Left lung (tissue), 10 donors: ENCODE measurements around the gene SAMD4B. TPM values are rescaled to one million over a fixed set of nuclear protein-coding genes. Genes with fewer than 3 reads are reported as not detected.
"Not testable (repeated sequence)": the region's sequence is repeated elsewhere in the genome, so short reads cannot be mapped to it uniquely, and the experiment has no call there.

Experiments
- ATAC-seq: fragments of 200-7000 bp; cut with Tn5 transposase; one replicate; pipeline ENCODE4 v1.9.1; 2020; ENCODE audit warnings: moderate library complexity
- DNase-seq, 4 donors: peaks; one replicate each; pipeline ENCODE4 v3.0.0-alpha.2; 2013 to 2020
- H3K27ac ChIP-seq, 2 donors: fragments of 200-600 bp; sonication (generic) in 1 of 2; one replicate each; pipeline versions ENCODE4 v1.5.0 to v1.8.0; 2020 to 2021
- H3K27me3 ChIP-seq, 2 donors: fragments of 200-600 bp; sonication (generic) in 1 of 2; one replicate each; pipeline versions ENCODE4 v1.5.0 to v1.8.0; 2020 to 2021
- H3K36me3 ChIP-seq, 2 donors: fragments of 200-600 bp; sonication (generic) in 1 of 2; one replicate each; pipeline versions ENCODE4 v1.5.0 to v1.8.0; 2020 to 2021
- H3K4me1 ChIP-seq, 2 donors: fragments of 200-600 bp; one replicate each; pipeline ENCODE4 v1.8.0; 2021
- H3K4me3 ChIP-seq, 2 donors: fragments of 200-600 bp; sonication (generic) in 1 of 2; one replicate each; pipeline versions ENCODE4 v1.5.0 to v1.8.0; 2020 to 2021; ENCODE audit warnings: mild to moderate bottlenecking in 1 of 2
- H3K9me3 ChIP-seq, 2 donors: fragments of 200-600 bp; sonication (generic) in 1 of 2; one replicate each; pipeline versions ENCODE4 v1.5.0 to v1.8.0; 2020 to 2021
- CTCF ChIP-seq, 2 donors: fragments of 200-600 bp; sonication (generic) in 1 of 2; IDR thresholded peaks; one replicate each; pipeline versions ENCODE4 v1.5.0 to v1.8.0; 2021; ENCODE audit warnings: antibody characterized with exemption in 2 of 2
- intact Hi-C, 2 donors: fragments of 100-400 bp; cut with DNase I; formaldehyde crosslinking; loops; one replicate each; pipeline versions ENCODE4 v1.11.2 to v1.14.2; 2022
- polyA plus RNA-seq, 6 donors: library from polyadenylated mRNA; unstranded; fragments of 120-200 nt; gene quantifications; one replicate each; pipeline ENCODE4 v1.2.1, GENCODE V29; 2013; ENCODE audit not compliant: insufficient read length in 6 of 6
- total RNA-seq, 2 donors: library from RNA; stranded (reverse); fragmentation: NEBNext Ultra II Directional; extraction: Animal tissue kit (Norgen Biotek cat#: 25700); gene quantifications; one replicate each; pipeline ENCODE4 v1.2.1, GENCODE V29; 2021
- donor health status: DM: no; HTN: yes; CAD: no.
- donor health status: DM: no; HTN: no; CAD: no.

Gene SAMD4B
- total and polyA plus RNA-seq, 8 donors = 74.1 to 127 (median 107) TPM

DNA sequence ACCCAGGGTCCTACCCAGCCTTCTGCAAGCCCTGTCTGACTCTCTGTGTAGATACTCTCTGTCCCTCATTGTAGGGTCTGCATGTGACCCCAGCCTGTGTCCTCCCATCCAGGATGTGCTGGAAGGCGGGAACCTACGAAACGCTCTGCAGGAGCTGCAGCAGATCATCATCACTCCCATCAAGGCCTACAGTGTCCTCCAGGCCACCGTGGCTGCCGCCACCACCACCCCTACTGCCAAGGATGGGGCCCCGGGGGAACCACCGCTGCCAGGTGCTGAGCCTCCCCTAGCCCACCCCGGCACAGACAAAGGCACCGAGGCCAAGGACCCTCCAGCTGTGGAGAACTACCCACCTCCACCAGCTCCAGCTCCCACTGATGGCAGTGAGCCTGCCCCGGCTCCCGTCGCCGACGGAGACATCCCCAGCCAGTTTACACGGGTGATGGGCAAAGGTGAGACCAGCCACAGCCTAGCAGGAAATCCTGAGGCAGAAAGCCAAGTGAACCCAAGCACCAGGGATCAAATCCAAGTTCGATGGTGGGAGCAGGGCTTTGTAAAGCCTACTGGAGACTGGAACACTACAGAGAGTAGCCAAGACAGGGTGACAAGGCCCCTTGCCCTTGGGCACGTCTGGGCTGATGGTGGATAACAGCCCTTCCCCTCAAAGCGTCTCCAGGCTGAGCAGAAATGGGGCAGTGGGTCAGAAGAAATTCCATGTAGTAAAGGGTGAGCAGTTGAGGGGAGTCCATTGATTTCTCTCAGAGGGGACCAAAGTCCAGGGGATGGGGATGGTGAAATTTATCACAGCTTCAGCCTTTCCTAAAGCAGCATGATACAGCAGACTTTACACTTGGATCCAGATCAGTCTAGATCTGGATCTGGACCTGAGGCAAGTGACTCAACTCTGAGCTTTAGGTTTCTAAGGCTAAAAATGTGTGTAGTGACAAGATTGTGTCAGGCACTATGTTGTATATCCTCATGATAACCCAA is 35.4 kb downstream of the SAMD4B start:
- peaks cover 5 to 11% of the 10 kb centered on the region in 2 donors for H3K4me1 ChIP-seq
- ATAC-seq (no peak), DNase-seq (no peak)
- intact Hi-C loops = no loop called here
- H3K4me3 ChIP-seq = no peak overlapping the region
- no peak overlapping the region for H3K27ac ChIP-seq
- H3K36me3 ChIP-seq = peaks cover 0 to 100% of the 10 kb centered on the region in 2 donors
- no peaks in the 10 kb centered on the region for H3K27me3 ChIP-seq
- H3K9me3 ChIP-seq = no peaks in the 10 kb centered on the region
- no peak for TF ChIP-seq CTCF (IDR thresholded peaks at IDR 0.05)

DNA sequence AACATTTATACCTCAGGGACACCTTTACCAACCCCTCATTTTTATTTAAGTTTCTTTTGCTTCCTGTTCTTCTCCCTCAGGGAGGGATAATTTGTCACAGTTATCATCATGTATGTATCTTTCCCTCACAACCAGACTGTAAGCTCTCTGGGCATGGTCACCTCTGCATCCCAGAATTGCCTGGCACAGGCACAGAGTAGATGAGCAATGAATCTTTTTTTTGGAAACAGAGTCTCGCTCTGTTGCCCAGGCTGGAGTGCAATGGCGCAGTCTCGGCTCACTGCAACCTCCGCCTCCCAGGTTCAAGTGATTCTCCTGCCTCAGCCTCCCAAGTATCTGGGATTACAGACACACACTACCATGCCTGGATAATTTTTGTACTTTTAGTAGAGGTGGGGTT is 37.1 kb downstream of the SAMD4B start:
- H3K36me3 ChIP-seq = peaks cover 0 to 100% of the 10 kb centered on the region in 2 donors
- DNase-seq, ATAC-seq, H3K27me3 ChIP-seq, H3K9me3 ChIP-seq, H3K4me3 ChIP-seq, H3K27ac ChIP-seq, intact Hi-C loops, H3K4me1 ChIP-seq: not testable (repeated sequence)

GRCh38 chr19:39379865-39380396 is 37.7 kb downstream of the SAMD4B start:
- H3K9me3 ChIP-seq = no peaks in the 10 kb centered on the region
- intact Hi-C loops = no loop called here
- no peaks in the 10 kb centered on the region for H3K27me3 ChIP-seq
- H3K36me3 ChIP-seq = peaks cover 0 to 100% of the 10 kb centered on the region in 2 donors
- no peak for TF ChIP-seq CTCF (IDR thresholded peaks at IDR 0.05)
- no peaks in the 10 kb centered on the region for H3K4me1 ChIP-seq
- no peak overlapping the region for H3K4me3 ChIP-seq
- ATAC-seq = no peak
- no peak for DNase-seq
- no peak overlapping the region for H3K27ac ChIP-seq

- H3K36me3 ChIP-seq = peaks cover 0 to 100% of the 10 kb centered on the region in 2 donors
- intact Hi-C loops = no loop called here
Observed at GRCh38 chr19:39380521-39381502, 38.6 kb downstream of the SAMD4B start.

More at GRCh38 chr19:39380521-39381502, 38.6 kb downstream of the SAMD4B start:
- H3K9me3 ChIP-seq = no peaks in the 10 kb centered on the region
- no peaks in the 10 kb centered on the region for H3K4me1 ChIP-seq
- DNase-seq (no peak), ATAC-seq (no peak)
- no peak for TF ChIP-seq CTCF (IDR thresholded peaks at IDR 0.05)
- no peak overlapping the region for H3K4me3 ChIP-seq
- no peaks in the 10 kb centered on the region for H3K27me3 ChIP-seq
- H3K27ac ChIP-seq = no peak overlapping the region
